SK-N-SH treated with all-trans-retinoic acid at 6 μM for 48 hours (cell line): ENCODE data around the gene GTF3C2.
A peak's percentile ranks its signal among the peaks of the same experiment; 100 is the strongest.

Source experiments
- ATAC-seq: fragments of 200-7000 bp; cut with Tn5 transposase; 3 replicates; pipeline ENCODE4 v1.9.1; 2020; ENCODE audit warnings: mild to moderate bottlenecking, moderate library complexity
- ARNTL ChIP-seq: fragments of 450-650 bp; formaldehyde crosslinking; IDR thresholded peaks from 2 replicates; pipeline ENCODE4 v1.5.0; 2020; ENCODE audit warnings: low read depth, mild to moderate bottlenecking, moderate library complexity, borderline replicate concordance
- BACH2 ChIP-seq: fragments of 250-450 bp; sonication (Bioruptor Pico); IDR thresholded peaks from 2 replicates; pipeline ENCODE4 v1.9.0; 2021; ENCODE audit warnings: mild to moderate bottlenecking, borderline replicate concordance
- CREB5 ChIP-seq: fragments of 250-450 bp; sonication (Bioruptor Pico); IDR thresholded peaks from 2 replicates; pipeline ENCODE4 v1.5.1; 2020; ENCODE audit warnings: low read depth, mild to moderate bottlenecking, moderate library complexity
- CSDC2 ChIP-seq: fragments of 250-450 bp; sonication (Bioruptor Pico); IDR thresholded peaks from 2 replicates; pipeline ENCODE4 v1.5.0; 2020; ENCODE audit warnings: mild to moderate bottlenecking, moderate library complexity
- CSRNP3 ChIP-seq: fragments of 250-450 bp; sonication (Bioruptor Pico); IDR thresholded peaks from 2 replicates; pipeline ENCODE4 v1.5.1; 2021; ENCODE audit warnings: mild to moderate bottlenecking, moderate library complexity
- ESRRG ChIP-seq: fragments of 250-450 bp; sonication (Bioruptor Pico); IDR thresholded peaks from 2 replicates; pipeline ENCODE4 v1.6.1; 2021; ENCODE audit warnings: mild to moderate bottlenecking
- GLIS3 ChIP-seq: fragments of 250-450 bp; sonication (Bioruptor Pico); IDR thresholded peaks from 2 replicates; pipeline ENCODE4 v1.5.0; 2020; ENCODE audit warnings: mild to moderate bottlenecking, moderate library complexity
- ISL1 ChIP-seq: fragments of 250-450 bp; sonication (Bioruptor Pico); IDR thresholded peaks from 2 replicates; pipeline ENCODE4 v2.1.2; 2022; ENCODE audit warnings: mild to moderate bottlenecking, moderate library complexity
- OSR1 ChIP-seq: fragments of 250-450 bp; sonication (Bioruptor Pico); IDR thresholded peaks from 2 replicates; pipeline ENCODE4 v1.8.0; 2022; ENCODE audit warnings: moderate library complexity, mild to moderate bottlenecking, inconsistent platforms
- POU6F1 ChIP-seq: fragments of 250-450 bp; sonication (Bioruptor Pico); IDR thresholded peaks from 2 replicates; pipeline ENCODE4 v1.8.0; 2021; ENCODE audit warnings: low read depth, mild to moderate bottlenecking, moderate library complexity, borderline replicate concordance
- PPARA ChIP-seq: fragments of 250-450 bp; sonication (Bioruptor Pico); IDR thresholded peaks from 2 replicates; pipeline ENCODE4 v1.5.0; 2020; ENCODE audit warnings: mild to moderate bottlenecking, borderline replicate concordance
- RARB ChIP-seq: fragments of 250-450 bp; sonication (Bioruptor Pico); IDR thresholded peaks from 2 replicates; pipeline ENCODE4 v1.8.0; 2021; ENCODE audit warnings: mild to moderate bottlenecking, moderate library complexity
- SNAI2 ChIP-seq: fragments of 250-450 bp; sonication (Bioruptor Pico); IDR thresholded peaks from 2 replicates; pipeline ENCODE4 v1.5.0; 2020; ENCODE audit warnings: mild to moderate bottlenecking, moderate library complexity
- TOX ChIP-seq: fragments of 250-450 bp; sonication (Bioruptor Pico); IDR thresholded peaks from 2 replicates; pipeline ENCODE4 v1.8.0; 2021; ENCODE audit warnings: mild to moderate bottlenecking, moderate library complexity, borderline replicate concordance
- TSHZ2 ChIP-seq: fragments of 250-450 bp; sonication (Bioruptor Pico); IDR thresholded peaks from 2 replicates; pipeline ENCODE4 v1.5.0; 2020; ENCODE audit warnings: mild to moderate bottlenecking, moderate library complexity
- ZC3H10 ChIP-seq: fragments of 250-450 bp; sonication (Bioruptor Pico); IDR thresholded peaks from 2 replicates; pipeline ENCODE4 v1.5.1; 2021; ENCODE audit warnings: mild to moderate bottlenecking, moderate library complexity
- ZFP3 ChIP-seq: fragments of 250-450 bp; sonication (Bioruptor Pico); IDR thresholded peaks from 2 replicates; pipeline ENCODE4 v1.5.0; 2020; ENCODE audit warnings: mild to moderate bottlenecking, moderate library complexity
- ZFP30 ChIP-seq: fragments of 450-650 bp; formaldehyde crosslinking; IDR thresholded peaks from 2 replicates; pipeline ENCODE4 v1.5.0; 2022; ENCODE audit warnings: mild to moderate bottlenecking, moderate library complexity
- ZNF565 ChIP-seq: fragments of 450-650 bp; formaldehyde crosslinking; conservative IDR thresholded peaks from 2 replicates; pipeline ENCODE4 v1.5.0; 2020; ENCODE audit warnings: low read depth, mild to moderate bottlenecking, moderate library complexity
- TF ChIP-seq, protein P1 (sequence below): fragments of 250-450 bp; sonication (Bioruptor Pico); IDR thresholded peaks from 2 replicates; pipeline ENCODE4 v1.8.0; 2020; ENCODE audit warnings: mild to moderate bottlenecking, moderate library complexity, borderline replicate concordance

GTF3C2 gene

GRCh38 chr2:27307287-27307544 is 49.3 kb downstream of the GTF3C2 start:
- TF ChIP-seq CSRNP3 (CRISPR knock-in tag) (no peak), BACH2 (CRISPR knock-in tag) (no peak), ZFP3 (CRISPR knock-in tag) (no peak), PPARA (CRISPR knock-in tag) (no peak), SNAI2 (CRISPR knock-in tag) (no peak), ARNTL (CRISPR knock-in tag) (no peak), TSHZ2 (CRISPR knock-in tag) (no peak), ZFP30 (CRISPR knock-in tag) (no peak), CREB5 (CRISPR knock-in tag) (no peak), TOX (CRISPR knock-in tag) (no peak), ISL1 (no peak), POU6F1 (CRISPR knock-in tag) (no peak)
- TF ChIP-seq, protein P1, sequence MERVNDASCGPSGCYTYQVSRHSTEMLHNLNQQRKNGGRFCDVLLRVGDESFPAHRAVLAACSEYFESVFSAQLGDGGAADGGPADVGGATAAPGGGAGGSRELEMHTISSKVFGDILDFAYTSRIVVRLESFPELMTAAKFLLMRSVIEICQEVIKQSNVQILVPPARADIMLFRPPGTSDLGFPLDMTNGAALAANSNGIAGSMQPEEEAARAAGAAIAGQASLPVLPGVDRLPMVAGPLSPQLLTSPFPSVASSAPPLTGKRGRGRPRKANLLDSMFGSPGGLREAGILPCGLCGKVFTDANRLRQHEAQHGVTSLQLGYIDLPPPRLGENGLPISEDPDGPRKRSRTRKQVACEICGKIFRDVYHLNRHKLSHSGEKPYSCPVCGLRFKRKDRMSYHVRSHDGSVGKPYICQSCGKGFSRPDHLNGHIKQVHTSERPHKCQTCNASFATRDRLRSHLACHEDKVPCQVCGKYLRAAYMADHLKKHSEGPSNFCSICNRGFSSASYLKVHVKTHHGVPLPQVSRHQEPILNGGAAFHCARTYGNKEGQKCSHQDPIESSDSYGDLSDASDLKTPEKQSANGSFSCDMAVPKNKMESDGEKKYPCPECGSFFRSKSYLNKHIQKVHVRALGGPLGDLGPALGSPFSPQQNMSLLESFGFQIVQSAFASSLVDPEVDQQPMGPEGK, result no peak
- ATAC-seq, result no peak

- peak; percentile 26 for ATAC-seq
- TF ChIP-seq ZNF565 (CRISPR knock-in tag) (no peak), ESRRG (CRISPR knock-in tag) (no peak), CSDC2 (CRISPR knock-in tag) (no peak), BACH2 (CRISPR knock-in tag) (no peak), ZC3H10 (CRISPR knock-in tag) (no peak), TSHZ2 (CRISPR knock-in tag) (no peak), ZFP30 (CRISPR knock-in tag) (no peak), ARNTL (CRISPR knock-in tag) (no peak), POU6F1 (CRISPR knock-in tag) (no peak), OSR1 (CRISPR knock-in tag) (no peak), RARB (CRISPR knock-in tag) (no peak), CREB5 (CRISPR knock-in tag) (no peak), ZFP3 (CRISPR knock-in tag) (no peak), GLIS3 (CRISPR knock-in tag) (no peak), ISL1 (no peak), PPARA (CRISPR knock-in tag) (no peak)
- TF ChIP-seq, protein P1, result no peak
- TF ChIP-seq, all 23 proteins: peak for 0
Measured at GRCh38 chr2:27306573-27307286, 49.8 kb downstream of the GTF3C2 start.
